GM18508 (cell line): Measurements from ENCODE around the gene RETSAT.

ENCODE experiments used
- ATAC-seq: cut with Tn5 transposase; IDR thresholded peaks from one replicate; pipeline ENCODE4 v1.9.1; 2021; ENCODE audit warnings: moderate number of reproducible peaks; ENCODE audit not compliant: insufficient read depth, unreplicated experiment

The RETSAT gene

DNA sequence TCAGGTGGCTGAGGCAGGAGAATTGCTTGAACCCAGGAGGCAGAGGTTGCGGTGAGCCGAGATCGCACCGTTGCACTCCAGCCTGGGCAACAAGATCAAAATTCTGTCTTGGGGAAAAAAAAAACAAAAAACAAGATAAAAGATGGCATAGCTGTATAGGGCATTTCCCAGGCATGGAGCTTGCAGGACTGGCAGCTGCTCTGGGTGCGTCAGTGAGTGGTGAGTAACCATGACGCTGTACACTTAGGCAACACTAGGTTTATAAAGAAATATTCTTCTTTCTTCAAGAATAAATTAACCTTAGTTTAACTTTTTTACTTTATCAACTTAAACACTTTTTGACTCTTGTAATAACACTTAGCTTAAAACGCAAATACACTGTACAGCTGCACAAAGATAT lies 41.9 kb downstream of the RETSAT start:
- ATAC-seq: no peak

DNA sequence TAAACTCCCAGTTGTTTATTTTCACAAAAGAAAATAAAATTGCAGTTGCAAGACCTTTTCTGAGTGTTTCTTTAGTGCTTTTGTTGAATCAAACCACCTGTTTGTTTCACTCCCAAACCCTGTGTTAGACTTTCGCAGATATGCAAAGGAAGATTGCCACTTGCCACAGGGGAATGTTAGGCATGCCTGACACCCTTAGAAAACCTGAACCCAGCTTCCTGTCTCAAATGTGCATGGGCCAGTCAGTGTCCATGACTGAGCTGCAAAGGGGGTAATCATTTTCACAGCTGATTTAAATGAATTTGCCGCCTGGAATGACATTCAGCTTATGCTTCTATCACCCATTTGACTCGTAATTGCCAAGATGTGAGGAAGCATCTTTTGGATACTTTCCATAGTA lies 44.0 kb downstream of the RETSAT start:
- ATAC-seq: no peak

DNA sequence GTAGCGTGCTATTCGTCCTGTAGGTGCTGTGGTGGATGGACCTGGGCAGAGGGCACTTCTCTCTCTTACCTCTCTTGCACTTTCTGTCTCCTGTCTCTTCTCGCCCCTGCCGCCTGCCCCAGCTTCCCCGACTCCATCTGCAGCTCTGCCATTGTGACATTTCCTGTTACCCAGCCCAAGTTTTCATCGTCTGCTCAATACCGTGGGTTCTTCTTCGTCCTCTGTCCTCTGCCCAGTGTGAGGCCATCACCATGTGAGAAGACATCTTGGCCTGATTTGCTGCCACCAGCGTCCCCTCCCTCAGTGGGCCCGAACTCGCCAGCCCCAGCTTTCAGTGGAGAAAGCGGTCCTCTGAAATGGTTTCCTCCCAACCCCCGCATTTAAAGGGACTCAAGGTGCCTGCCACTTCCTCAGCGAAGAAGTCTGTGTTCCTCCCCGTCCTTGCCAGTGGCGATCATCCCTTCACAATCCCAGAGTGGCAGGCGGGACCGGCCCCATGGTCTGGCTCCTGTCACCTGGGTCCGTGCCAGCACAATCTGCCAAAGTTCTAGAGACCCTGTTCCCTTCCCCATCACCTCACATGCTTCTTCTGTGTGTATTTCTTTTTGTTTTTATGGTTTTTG lies 44.5 kb downstream of the RETSAT start:
- ATAC-seq: no peak

DNA sequence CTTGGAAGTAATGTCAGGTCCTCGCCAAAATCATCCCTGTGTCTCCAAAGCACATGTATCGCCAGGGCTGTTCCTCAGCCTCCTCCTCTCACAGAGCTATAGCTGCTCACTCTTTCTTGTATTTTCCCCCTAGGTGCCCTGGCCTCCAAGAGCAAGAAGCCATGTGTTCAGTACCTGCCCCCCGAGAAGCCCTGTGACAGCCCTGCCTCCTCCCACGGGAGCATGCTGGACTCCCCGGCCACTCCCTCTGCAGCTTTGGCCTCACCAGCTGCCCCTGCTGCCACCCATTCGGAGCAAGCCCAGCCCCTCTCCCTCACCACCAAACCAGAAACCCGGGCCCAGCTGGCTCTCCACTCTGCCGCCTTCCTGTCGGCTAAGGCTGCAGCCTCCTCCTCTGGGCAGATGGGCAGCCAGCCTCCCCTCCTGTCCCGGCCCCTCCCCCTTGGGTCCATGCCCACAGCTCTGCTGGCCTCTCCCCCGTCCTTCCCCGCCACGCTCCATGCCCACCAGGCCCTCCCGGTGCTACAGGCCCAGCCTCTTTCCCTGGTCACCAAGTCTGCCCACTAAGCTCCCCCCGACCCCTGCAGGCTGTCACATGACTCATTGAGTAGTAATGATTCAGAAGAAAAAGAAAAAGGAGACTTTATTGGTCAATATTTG lies 45.3 kb downstream of the RETSAT start:
- ATAC-seq: no peak

DNA sequence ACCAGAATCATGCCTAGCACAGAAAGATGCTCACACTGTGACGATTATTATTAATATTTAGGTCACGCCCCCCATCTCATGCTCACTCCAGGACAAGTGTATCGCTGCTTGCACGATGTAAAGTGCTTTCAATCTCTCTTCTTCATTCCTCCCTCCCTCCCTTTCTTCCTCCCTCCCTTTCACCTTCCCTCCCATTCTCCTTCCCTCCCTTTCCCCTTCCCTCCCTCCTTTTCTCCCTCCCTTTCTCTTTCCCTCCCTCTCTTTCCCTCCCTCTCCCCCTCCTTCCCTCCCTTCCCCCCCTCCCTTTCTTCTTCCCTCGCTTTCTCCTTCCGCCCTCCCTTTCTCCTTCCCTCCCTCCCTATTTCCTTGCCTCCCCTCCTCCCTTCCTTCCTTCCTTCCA lies 46.1 kb downstream of the RETSAT start:
- ATAC-seq: no peak

DNA sequence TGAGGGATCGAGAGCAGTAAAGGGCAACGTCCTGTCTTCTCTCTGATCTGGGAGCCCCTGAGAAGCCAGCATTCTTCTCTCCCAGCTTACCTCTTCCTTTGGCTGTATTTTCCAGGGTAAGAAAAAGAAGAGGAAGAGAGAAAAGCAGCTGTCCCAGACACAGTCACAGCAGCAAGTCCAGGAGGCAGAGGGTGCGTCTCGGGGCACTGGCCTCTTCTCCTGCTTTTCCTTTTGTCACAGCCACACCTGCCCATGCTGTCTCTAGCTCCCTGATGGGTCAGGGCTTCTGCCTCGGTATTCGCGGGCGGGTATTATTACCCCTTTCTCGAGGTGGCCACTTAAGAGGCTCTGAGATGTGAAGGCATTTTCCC lies 46.8 kb downstream of the RETSAT start:
- ATAC-seq: no peak

DNA sequence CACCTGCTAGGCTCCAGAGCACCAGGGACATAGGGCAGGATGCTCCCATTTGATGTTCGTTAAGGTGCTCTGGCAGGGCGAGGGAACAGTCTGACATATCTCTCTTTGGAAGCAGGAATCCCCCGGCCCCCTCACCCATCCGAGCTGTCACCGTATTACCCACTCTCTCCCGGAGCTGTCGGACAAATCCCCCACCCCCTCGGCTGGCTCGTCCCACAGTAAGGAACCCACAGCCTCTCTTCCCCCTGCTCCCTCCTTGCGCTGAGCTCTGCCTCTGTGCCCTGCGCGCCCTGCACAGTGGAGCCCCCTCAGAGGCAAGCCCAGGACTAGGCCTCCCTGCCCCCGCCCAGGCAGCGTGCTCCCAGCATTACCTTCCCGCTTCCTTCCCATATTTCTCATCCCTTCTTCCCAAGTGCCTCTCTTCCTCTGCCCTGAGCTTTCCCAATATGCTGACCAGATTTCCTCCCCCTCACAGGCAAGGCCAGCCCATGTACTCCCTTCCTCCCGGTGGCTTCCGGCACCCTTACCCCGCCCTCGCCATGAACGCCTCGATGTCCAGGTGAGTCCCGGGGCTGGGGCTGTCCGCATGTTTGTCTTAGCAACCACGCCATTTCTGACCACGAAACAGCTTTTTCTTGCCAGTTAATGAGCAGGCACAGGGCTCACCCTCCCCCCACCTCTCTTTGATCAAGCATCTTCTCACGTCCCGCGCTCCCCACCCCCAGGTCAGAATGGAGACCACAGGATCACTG lies 50.4 kb downstream of the RETSAT start:
- ATAC-seq: no peak

DNA sequence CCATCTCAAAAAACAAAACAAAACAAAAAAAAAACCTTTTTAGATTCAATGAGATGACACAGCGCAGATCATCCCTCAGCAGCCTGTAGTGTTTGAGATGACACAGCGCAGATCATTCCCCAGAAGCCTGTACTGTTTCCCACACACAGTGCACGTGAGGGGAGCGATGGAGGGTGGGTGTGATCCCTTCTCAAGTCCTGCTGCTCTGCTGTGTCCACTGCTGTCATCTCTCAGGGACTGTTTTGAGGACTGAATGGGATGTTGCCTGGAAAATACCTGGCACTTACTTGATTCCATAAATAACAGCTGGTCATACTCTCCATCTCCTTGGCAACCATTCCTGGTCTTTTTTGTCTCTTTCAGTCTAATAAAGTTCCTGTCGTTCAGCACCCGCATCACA lies 52.2 kb downstream of the RETSAT start:
- no peak for ATAC-seq
